NCI-H748 treated with DMSO at 0.1 percent for 48 hours (cell line): ENCODE results near the gene HS6ST2.
"Not testable (repeated sequence)": the region's sequence is repeated elsewhere in the genome, so short reads cannot be mapped to it uniquely, and the experiment has no call there.

Experiments used
- DNase-seq: peaks from one replicate; lab custom pipeline; 2025; lab: John Stamatoyannopoulos, UW

HS6ST2 gene

DNA sequence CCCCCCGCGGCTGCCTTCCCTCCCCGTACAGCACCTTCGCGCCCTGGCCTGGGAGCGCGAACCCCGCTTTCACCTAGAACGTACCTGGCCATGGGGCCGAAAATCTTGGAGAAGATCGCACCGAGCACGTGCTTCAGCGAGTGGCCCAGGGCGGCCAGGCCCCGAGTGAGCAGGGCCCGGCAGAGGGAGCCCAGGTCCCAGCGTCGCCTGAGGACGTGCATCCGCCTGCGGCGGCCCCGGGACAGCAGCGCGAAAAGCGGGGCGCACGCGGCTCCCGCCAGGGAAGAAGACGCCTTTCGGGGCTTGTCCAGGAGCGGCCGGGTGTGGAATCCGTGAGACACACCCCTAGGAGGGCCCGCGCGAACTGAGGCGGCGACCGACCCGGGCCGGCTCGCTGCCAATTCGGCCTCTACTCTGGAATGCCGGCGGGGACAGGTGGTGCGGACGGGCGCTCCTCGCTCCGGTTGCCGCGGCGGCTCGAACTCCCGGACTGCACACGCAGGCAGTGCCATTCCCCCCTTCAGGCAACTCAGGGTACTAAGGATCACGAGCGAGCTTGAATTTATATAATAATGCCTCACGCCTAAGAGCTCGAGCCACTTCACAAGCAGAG is at the start of gene HS6ST2:
Gene HS6ST2, minus strand, starts transcription at position 539 of the 613 bp plus-strand sequence.
- no peak for DNase-seq

DNA sequence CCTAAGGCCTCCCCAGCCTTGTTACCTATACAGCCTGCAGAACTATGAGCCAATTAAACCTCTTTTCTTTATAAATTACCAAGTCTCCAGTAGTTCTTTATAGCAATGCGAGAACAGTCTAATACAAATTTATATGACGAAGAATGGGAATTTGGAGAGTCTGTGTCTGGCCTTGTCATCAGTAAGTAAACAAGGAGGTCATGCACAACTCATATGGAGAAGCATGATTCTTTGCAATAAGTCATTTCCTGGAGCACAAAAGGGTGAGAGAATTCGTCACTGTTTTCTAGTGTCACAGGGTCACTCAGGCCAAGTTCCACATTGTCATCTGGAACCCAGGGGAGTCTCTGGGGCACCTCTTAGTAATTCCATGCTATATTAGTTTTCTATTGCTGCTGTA is 49.0 kb upstream of the HS6ST2 start:
- no peak for DNase-seq

DNA sequence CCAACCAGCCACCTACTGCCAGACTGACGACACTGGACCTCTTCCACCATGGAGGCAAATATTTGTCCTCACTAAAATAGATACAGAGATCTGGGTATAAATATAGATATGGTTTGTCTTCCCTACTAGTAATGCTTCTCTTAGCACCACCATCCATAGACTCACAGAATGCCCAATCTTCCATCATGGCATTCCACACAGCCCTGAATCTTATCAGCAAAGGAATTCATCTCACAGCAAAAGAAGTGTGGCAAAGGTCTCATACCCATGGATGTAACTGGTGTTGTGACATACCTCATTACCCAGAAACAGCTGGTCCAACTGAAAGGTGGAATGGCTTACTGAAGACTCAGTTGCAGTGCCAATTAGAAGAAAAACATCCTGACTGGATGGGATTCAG is 47.2 kb upstream of the HS6ST2 start:
- DNase-seq = no peak

DNA sequence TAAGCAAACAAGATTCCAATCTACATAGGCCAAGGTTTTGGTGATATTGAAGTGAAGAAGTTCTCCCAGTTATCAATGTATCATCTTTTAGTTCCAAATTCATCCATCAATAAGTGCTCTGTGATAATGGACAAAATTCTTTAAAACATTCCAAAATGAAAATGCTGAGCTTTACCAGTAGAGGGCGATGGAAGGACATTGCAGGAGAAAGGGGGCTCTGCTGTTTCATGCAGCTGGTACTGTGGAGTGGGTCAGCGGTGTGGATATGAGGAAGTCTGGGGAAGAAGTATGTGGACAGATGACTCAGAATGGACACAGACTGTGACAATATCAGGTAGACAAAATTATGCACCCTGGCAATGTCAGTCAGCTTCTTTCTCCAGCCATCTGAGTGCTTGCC is 46.6 kb upstream of the HS6ST2 start:
- no peak for DNase-seq

DNA sequence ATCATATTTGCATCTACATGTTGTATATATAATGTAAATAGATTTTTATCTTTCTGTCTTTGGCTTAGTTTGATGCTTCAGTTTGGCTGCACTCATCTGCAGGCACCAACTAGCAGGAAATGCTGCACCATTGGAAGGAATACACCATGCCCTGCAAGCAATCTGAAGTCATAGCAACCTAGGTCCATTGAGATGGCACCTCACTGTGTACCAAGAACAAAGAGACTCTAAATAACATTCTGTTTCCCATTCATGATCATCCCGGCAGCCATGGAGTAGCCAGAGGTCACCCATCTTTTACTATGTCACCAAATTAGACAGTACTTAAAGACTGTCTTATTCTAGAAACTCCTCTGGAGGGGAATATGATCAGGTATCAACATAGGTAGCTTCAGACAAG is 40.8 kb upstream of the HS6ST2 start:
- DNase-seq = no peak

DNA sequence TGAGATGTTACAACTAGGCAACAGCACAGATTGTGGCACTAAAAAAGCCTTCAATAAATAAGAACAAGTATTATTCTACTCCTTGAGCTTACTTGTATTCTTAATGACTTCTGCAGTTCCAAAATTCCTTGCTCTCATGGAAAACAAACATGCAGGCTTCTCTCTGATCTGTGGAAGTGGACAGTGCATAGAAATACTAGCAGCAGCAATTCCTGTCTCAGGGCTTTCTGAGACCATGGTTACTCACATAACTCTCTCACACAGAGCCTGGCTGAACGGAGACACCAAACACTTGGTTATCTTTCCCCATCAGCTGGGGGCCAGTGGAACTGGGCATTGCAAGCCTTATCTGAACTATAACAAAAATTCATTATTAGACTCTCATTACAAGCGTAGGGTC is 32.4 kb upstream of the HS6ST2 start:
- no peak for DNase-seq

DNA sequence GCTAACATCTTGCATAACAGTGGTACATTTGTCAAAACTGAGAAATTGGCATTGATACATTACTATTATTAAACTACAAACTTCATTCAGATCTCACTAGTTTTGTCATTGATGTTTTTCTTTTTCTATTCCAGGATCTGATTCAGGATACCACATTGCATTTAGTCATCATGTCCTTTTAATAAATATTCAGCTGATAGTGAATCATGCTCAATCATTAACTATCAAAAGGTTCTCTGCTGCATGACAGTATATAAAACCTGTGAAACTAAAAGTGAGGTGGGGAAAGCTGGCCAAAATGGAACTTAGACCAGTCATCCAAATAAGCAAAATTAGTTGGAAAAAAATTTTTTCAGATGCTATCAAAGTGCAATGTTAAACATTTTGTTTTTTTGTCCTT is 28.1 kb upstream of the HS6ST2 start:
- no peak for DNase-seq

DNA sequence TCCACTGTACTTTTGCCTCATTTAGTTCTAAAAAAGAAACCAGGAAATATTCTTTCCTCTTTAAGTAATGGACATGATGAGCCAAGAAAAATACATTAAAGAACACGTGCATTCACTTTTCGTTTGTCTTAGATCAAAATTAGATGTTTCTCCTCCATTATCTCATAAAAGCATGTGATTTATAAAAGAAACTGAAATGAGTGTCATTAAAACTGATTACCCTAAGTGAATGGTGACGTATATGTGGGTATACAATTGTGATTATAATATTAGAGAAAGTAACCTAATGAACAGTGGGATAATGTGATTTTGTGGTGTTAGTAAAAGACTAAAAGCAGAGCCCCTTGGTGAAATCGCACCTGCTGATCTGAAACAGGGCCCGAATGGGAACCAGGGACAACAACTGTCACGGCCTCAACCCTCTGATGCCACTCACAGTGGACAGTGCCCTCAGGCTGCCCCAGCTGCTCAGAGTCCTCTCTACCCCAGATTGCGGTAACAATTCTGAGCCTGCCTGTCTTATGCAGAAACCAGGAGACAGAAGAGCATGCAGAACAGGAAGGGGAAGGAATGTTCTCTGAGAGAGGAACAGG is 25.7 kb upstream of the HS6ST2 start:
- DNase-seq = no peak

DNA sequence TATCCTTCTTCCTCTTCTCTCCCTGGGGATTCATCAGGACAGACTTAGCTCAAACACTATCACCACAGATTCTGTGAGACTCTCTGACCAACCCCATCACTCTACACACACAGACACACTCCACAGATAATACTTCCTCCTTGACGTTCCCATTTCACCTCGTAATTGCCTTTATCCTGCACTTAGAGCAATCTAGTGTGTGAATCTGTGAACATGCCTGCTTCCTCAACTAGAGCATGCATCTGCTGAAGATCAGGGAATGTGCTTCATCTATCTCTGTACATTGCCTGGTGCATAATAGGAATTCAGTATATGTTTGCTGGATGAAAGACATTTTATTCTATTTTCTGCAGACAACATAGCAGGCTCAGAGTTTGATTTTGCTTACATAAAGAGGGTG is 25.1 kb upstream of the HS6ST2 start:
- DNase-seq = no peak

DNA sequence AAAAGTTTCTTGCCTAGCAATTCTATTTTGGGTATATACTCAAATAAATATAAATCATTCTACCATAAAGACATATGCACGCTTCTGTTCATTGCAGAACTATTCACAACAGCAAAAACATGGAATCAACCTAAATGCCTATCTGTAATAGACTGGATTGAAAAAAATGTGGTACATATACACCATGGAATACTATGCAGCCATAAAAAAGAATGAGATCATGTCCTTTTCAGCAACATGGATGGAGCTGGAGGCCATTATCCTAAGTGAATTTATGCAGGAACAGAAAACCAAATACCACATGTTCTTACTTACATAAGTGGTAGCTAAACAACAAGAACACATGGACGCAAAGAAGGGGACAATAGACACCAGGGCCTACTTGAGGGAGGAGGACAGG is 21.6 kb upstream of the HS6ST2 start:
- DNase-seq = not testable (repeated sequence)

DNA sequence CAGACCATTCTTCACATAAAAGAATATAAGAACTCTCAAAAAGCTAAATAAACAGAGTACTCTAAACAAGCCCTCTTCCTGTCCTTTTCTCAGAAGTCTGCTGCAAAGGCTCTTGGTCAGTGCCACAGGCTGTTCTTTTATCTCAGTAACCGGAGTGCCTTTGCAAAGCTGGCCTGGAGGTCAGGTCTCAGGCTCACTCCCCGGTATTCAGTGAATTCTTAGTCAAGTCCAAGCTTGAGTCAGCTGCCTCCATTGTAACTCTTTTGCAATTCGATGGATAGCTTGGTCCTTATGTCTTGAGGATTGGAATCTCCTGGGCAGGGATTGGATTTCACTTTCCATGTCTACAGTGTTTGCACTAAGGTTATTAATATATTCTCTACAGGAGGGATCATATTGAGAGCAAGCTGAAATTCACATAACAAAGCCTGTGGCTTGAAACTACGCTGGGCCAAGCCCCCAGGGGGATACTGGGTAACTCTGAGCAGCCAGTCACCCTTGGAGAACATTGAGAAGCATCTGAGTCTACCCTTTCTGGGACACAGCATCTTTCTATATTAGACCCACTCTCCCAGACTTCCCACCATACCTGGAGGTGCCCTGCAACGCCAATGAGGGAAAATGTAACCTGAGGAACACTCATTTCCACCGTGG is 10.0 kb upstream of the HS6ST2 start:
- peak; percentile 25 for DNase-seq

DNA sequence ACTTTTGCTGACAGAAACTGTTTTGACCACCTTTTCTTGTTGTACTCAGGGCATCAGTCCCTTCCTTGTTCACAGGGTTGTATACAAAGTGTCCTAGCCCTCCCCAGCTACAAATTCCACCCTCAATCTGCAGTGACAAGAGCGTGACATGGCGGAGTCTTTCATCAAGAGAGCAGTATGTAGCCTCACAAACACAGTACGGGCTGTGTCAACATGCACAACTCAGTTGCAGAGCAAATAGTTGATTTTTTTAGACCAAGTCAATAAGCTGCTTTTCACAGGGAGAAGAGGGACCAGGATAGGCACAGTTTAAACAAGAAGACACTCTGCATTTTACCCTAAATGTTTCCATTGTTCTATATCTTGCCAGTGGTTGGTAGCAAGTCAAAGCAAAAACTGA is 8.6 kb upstream of the HS6ST2 start:
- DNase-seq = no peak

DNA sequence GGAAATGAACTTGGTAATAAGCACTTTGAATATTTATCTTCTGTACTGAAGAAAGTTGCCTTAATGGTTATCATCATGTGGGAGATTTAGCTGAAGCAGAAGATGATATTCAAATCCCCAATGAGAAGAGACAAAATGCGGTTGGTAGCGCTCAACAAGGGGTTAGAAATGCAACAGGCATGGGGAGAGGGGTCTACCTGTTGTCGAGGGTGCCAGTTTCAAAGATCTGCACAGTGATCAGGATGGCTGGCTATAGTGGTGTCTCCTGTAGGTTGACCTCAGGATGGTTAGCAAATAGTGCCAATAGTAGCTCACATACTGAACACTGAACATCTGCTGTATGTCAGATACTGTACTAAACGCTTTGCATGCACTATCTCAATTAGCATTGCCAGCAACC is 7.0 kb upstream of the HS6ST2 start:
- no peak for DNase-seq

DNA sequence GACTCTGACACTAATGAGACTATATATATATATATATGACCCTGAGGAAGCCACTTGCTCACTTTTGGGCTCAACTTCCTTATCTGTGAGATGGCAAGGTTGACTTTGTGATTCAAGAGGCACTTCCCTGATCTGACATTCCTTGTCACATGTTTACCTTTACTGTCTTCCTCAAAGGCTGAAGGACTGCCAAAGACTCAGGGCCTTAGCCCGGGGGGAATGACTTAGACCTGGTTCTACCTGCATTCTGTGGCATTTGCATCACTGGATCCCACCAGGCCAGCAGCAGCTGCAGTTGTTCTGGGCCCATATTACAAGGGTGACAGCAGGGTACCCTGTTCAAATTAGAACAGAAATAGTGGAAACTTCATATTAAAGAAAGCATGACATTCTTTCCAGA is 3.1 kb upstream of the HS6ST2 start:
- DNase-seq = no peak

DNA sequence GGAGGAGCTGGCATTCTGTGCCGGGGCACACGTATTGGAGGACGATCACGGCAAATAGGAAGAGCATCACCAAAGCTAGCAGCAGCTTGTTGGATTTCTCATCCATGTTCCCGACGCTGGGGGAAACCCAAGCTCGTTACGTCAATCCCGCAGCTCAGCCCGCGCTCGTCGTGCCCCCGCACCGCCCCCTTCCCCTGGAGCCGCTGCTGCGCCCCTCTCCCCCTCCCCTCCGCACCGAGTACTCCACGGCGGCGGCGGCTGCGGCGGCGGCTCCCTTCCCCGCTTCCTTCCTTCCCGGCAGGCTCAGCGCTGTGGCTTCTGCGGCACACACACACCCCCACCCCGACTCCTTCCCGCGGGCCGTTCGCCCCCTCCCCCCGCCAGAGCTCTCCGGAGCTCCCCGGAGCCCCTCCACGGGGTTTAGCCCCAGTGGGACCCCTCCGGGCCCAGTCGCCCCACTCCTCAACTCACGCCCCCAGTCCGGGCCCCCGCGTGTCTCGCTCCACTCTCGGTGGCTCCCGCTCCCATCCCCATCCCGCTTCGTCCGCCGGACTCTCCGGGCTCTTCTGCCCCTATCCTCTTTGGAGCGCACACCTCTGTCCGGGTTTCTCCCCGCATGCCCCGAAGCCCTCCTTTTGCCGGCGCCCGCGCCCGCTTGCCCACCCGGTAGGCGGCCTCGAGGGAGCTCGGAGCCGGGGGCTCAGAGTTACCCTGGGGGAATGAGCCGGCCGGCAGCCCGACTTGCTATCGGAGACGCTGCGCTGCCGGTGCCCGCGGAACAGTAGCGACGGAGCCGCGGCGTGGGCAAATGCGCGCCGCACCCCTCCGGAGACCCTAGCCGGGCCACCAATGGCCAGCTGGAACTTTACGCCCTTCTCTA is 978 bp downstream of the HS6ST2 start:
- DNase-seq = peak; percentile 8

DNA sequence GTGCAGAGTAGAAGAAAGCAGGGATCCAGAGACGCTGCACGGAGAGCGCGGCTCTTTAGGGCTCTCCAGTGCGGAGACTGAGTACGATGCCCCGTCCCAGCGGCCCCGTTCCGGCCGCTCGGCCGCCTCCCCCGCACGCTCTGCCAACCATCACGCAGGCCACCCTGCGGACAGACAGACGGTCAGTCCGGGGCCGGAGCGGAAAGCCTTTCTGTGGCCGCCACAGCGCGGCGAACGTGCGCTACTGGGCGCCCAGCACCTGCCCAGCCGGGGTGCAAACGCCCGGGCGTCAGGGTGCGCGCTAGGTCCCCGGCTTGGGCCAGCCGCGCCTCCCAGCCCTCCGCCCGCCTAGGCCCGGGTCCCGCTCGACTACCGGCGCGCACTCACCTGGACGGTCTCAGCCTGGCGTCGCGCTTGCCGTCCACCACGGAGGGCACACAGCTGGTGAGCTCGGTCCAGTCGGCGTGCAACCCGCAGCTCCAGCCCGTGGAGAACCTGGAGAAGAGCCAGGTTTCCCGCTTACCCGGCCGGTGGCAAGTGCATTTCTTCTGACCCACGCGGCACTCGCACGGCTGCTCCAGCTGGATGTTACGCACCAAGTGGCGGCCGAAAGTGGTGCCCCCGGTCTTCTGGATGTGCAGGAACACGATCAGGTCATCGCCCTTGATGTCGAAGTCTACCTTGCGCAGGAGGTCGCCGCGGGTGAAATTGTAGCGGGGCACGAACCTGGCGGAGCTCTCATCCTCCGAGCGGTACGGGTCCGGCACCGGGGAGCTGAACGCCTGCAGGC is 1.8 kb downstream of the HS6ST2 start:
- no peak for DNase-seq

DNA sequence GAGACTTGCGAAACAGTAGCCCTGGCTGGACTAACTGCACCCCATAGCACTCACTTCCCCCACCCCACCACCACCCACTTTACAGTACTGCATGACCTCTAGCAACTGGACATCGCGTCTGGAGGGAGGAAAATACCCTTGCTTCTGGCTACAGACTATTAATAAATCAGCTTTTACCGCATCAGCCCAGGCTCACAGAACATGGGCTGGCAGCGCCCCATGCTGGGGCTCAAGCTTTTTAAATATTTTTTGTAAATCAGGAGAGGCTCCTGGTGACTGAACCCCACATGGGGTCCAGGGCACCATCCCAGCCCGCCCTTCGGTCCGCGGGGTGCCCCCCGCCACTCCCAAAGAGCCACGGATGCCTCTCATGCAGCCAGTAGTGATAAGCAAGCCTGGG is 2.7 kb downstream of the HS6ST2 start:
- DNase-seq = no peak

DNA sequence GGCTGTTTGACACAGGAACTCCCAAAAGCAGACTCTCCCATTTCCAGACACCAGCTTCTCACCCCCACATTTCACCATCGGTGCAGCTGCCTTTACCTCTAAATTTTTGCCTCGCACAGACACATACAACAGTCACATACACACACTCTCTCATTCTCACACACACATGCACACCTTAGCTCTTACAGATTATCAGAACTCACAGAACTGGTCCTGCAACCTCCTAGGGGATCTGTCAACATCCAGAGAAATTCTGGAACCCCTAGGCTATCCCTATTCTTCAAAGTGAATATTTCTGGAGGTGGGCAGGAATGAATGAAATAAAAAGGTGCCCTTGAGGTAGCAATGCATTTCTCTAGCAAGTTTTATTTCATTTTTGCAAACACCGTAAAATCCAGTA is 4.1 kb downstream of the HS6ST2 start:
- DNase-seq = no peak

DNA sequence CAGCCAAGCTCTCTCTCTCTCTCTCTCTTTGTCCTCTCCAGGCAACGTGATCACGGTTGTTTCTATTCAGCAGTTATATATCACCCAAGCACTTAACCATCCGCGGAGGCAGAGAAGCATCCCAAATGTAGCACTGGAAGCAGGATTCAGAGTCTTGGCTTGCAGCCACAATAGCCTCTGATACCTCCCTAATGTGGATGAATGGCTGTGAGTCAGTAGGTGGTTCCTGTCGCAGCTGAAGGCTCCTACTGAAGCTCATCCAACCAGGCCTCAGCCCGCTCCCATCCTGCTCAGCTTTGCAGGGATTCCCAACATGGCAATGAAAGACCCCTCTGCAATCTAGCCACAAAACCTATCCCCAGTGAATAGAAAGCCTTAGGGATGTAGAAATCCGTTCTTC is 5.1 kb downstream of the HS6ST2 start:
- DNase-seq = no peak

DNA sequence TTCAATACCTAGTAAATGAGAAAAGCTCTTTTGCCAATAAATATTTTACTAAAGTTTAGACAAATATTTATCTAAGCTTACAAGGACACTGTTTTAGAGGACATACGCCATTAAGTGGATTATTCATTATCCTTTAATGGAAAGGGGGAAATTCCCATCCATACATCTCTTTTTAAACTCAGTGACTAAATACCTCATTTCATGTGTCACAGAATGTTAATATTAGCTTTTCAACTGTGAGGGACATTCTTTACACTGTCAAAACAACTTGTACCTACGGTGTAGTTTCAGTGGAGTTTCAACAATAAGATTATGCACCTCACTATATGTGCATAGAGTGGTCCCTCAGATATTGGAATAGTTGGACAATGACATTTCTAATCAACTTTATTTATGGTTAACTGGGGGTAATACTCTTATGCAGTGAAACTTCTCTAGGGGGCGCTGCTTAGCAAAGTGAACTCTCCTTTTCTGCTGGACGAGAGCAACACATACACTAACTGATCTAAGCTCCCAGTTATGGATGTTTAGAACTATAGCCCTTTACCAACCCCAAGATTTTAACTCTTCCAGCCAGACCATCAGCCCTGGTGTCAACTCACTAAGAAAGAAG is 9.7 kb downstream of the HS6ST2 start:
- DNase-seq = no peak

DNA sequence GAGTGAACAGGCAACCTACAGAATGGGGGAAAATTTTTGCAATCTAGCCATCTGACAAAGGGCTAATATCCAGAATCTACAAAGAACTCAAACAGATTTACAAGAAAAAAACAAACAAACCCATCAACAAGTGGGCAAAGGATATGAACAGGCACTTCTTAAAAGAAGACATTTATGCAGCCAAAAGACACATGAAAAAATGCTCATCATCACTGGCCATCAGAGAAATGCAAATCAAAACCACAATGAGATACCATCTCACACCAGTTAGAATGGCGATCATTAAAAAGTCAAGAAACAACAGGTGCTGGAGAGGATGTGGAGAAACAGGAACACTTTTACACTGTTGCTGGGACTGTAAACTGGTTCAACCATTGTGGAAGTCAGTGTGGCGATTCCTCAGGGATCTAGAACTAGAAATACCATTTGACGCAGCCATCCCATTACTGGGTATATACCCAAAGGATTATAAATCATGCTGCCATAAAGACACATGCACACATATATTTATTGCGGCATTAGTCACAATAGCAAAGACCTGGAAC is 13.3 kb downstream of the HS6ST2 start:
- not testable (repeated sequence) for DNase-seq
